ENCODE data around the gene C11orf91. TPM values are rescaled to one million over a fixed set of nuclear protein-coding genes. Genes with fewer than 3 reads are reported as not detected.

C11orf91 gene
- total RNA-seq, 1 experiment from 2014 or later = 1.3 TPM

DNA sequence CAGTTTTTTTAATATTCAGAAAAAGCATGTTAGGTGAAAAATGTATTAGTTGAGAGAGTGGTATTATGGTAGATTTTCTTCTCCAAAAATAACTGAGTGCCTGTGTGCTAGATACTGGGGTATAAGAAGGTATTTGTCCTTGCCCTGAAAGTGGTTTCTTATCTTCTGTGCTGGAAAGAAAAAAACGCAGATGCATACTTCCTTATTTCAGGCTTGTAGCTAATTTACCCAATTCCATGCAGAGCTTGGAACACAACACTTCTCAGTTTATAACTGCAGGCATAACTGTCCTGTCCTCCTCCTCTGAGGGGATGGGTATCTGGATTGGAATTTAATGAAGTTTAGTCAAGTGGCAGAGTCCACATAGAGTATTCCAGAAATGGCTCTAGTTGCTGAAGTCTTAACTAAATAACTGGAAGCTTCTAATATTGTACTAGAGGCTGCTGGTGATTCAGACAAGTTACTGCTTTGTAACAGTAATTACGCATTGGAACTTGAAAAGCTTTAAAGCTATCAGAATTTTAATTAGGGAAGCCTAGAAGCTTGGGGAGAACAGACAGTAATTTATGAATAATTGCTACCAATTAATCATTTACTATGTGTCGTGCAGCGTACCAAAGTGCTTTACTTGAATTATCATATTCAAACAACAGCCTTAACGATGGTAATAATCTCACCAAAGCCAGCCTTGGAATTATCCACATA is 12.7 kb upstream of the C11orf91 start:
- Histone ChIP-seq H3K27me3 (ENCODE audit: control insufficient read depth, insufficient read depth, low read length) (no peaks in the 10 kb centered on the region), H3K27ac (ENCODE audit: low read length) (peak overlapping the region; percentile 49; the same call in 1 of the 2 replicates), H3K9me3 (ENCODE audit: control insufficient read depth, insufficient read depth, low read depth, low read length) (no peaks in the 10 kb centered on the region), H3K36me3 (ENCODE audit: control insufficient read depth, insufficient read depth, low read length) (peaks cover 51% of the 10 kb centered on the region), H3K4me1 (ENCODE audit: control insufficient read depth, insufficient read depth, low read length) (peaks cover 42% of the 10 kb centered on the region), H3K4me3 (ENCODE audit: low read depth in 2 of 2, low read length in 2 of 2) (no peak overlapping the region)
- TF ChIP-seq, protein P1, sequence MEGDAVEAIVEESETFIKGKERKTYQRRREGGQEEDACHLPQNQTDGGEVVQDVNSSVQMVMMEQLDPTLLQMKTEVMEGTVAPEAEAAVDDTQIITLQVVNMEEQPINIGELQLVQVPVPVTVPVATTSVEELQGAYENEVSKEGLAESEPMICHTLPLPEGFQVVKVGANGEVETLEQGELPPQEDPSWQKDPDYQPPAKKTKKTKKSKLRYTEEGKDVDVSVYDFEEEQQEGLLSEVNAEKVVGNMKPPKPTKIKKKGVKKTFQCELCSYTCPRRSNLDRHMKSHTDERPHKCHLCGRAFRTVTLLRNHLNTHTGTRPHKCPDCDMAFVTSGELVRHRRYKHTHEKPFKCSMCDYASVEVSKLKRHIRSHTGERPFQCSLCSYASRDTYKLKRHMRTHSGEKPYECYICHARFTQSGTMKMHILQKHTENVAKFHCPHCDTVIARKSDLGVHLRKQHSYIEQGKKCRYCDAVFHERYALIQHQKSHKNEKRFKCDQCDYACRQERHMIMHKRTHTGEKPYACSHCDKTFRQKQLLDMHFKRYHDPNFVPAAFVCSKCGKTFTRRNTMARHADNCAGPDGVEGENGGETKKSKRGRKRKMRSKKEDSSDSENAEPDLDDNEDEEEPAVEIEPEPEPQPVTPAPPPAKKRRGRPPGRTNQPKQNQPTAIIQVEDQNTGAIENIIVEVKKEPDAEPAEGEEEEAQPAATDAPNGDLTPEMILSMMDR (IDR thresholded peaks at IDR 0.05) = no peak
- TF ChIP-seq, protein P2, sequence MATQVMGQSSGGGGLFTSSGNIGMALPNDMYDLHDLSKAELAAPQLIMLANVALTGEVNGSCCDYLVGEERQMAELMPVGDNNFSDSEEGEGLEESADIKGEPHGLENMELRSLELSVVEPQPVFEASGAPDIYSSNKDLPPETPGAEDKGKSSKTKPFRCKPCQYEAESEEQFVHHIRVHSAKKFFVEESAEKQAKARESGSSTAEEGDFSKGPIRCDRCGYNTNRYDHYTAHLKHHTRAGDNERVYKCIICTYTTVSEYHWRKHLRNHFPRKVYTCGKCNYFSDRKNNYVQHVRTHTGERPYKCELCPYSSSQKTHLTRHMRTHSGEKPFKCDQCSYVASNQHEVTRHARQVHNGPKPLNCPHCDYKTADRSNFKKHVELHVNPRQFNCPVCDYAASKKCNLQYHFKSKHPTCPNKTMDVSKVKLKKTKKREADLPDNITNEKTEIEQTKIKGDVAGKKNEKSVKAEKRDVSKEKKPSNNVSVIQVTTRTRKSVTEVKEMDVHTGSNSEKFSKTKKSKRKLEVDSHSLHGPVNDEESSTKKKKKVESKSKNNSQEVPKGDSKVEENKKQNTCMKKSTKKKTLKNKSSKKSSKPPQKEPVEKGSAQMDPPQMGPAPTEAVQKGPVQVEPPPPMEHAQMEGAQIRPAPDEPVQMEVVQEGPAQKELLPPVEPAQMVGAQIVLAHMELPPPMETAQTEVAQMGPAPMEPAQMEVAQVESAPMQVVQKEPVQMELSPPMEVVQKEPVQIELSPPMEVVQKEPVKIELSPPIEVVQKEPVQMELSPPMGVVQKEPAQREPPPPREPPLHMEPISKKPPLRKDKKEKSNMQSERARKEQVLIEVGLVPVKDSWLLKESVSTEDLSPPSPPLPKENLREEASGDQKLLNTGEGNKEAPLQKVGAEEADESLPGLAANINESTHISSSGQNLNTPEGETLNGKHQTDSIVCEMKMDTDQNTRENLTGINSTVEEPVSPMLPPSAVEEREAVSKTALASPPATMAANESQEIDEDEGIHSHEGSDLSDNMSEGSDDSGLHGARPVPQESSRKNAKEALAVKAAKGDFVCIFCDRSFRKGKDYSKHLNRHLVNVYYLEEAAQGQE (IDR thresholded peaks at IDR 0.05; ENCODE audit: insufficient read depth in 1 of 2, low read depth in 2 of 2, low read length in 1 of 2) = no peak
- TF ChIP-seq SIN3A (IDR thresholded peaks at IDR 0.05; ENCODE audit: borderline replicate concordance, insufficient read depth, low read depth, low read length) (no peak), POLR2AphosphoS5 (IDR thresholded peaks at IDR 0.05; ENCODE audit: low read depth, low read length) (no peak)
- CTCF ChIA-PET = no interaction called here
- no TSS peak for BruUV-seq (replicated peaks)
- ATAC-seq (no peak), DNase-seq (ENCODE audit: low read depth, low spot score) (no peak)
- in situ Hi-C loops (cut with HindIII; ENCODE audit: low pct_unique_long_range_greater_than_20kb, low sequenced_read_pairs) (no loop called here), intact Hi-C loops (cut with micrococcal nuclease; ENCODE audit: unreplicated experiment) (no loop called here)
- POLR2A ChIA-PET = interaction anchor here (0.5 kb wide), 1 partner anchor 23 kb away, joined by 14 read pairs; no protein-coding TSS in a partner anchor

DNA sequence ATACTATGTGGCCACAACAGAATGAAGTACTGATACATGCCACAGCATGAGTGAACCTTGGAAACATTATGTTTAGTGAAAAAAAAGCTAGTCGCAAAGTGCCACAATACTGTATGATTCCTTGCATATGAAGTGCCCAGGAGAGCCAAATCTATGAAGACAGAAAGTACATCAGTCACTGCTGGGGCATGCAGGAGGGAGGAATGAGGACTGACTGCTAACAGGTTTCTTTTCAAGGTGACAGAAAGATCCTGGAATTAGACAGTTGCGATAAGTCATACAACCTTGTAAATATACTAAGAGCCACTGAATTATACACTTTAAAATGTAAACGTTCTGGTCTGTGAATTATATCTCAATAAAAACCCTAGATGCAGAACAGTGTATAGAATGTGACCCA is 11.8 kb upstream of the C11orf91 start:
- no peak for ATAC-seq
- POLR2A ChIA-PET = no interaction called here

More for the DNA sequence above, 11.8 kb upstream of the C11orf91 start:
- H3K27me3 ChIP-seq (ENCODE audit: control insufficient read depth, insufficient read depth, low read length) = no peaks in the 10 kb centered on the region
- CTCF ChIA-PET = no interaction called here
- in situ Hi-C loops (cut with HindIII; ENCODE audit: low pct_unique_long_range_greater_than_20kb, low sequenced_read_pairs) (no loop called here), intact Hi-C loops (cut with micrococcal nuclease; ENCODE audit: unreplicated experiment) (no loop called here)
- H3K27ac ChIP-seq (ENCODE audit: low read length) = 0 out of 2 replicates have a peak overlapping the region, but pooled peaks have one; percentile 18
- no peak for TF ChIP-seq POLR2AphosphoS5 (IDR thresholded peaks at IDR 0.05; ENCODE audit: low read depth, low read length)
- TF ChIP-seq, protein P2 (IDR thresholded peaks at IDR 0.05; ENCODE audit: insufficient read depth in 1 of 2, low read depth in 2 of 2, low read length in 1 of 2) = no peak
- no peak for TF ChIP-seq TCF7L2 (IDR thresholded peaks at IDR 0.05; ENCODE audit: low read depth, low read length)
- no peak for TF ChIP-seq SIN3A (IDR thresholded peaks at IDR 0.05; ENCODE audit: borderline replicate concordance, insufficient read depth, low read depth, low read length)
- TF ChIP-seq, protein P1 (IDR thresholded peaks at IDR 0.05) = no peak
- H3K36me3 ChIP-seq (ENCODE audit: control insufficient read depth, insufficient read depth, low read length) = peaks cover 47% of the 10 kb centered on the region
- no peak for DNase-seq (ENCODE audit: low read depth, low spot score)
- no peak overlapping the region for H3K4me3 ChIP-seq (ENCODE audit: low read depth in 2 of 2, low read length in 2 of 2)
- no TSS peak for BruUV-seq (replicated peaks)
- H3K9me3 ChIP-seq (ENCODE audit: control insufficient read depth, insufficient read depth, low read depth, low read length) = no peaks in the 10 kb centered on the region
- peaks cover 51% of the 10 kb centered on the region for H3K4me1 ChIP-seq (ENCODE audit: control insufficient read depth, insufficient read depth, low read length)
